HS-5 (cell line): ENCODE measurements around the gene FCN2.

Source experiments
- DNase-seq: peaks from one replicate; pipeline ENCODE4 v3.0.0-alpha.2; 2012; ENCODE audit warnings: low read depth

FCN2 gene

DNA sequence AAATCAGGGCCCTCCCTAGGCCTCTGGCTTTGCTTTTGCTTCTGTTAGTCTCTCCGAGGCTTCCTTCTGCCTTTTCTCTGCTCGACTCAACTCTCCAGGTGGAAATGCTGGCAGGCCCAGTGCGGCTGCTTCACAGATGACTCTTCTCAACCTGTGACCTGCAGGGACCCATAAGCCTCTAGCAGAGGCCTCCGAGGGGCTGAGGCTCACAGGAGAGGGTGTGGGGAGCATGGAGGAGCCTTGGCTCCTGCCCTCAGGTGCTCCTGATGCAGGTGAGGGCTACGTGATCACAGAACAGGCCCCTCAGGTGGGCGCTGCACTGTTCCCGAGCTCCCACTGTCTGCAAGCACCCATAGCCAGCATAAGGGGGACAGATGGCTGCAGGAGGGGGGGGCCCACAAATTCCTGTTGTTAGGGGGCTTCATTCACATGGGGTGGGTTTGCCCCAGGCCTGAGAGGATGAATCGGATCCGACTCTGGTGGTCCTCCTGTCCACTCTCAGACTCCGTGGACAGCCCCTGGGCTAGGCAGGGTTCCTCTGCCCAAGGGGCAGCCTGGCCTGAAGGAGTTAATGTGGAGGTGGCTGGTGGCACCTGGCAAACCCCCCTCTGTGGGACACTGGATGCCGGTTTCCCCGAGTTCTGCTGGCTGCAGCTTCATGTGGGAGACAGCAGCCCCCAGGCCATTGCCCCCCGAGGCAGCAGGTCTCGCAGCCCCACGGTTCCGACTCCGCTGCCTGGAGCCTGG, 10.9 kb upstream of the FCN2 start:
- DNase-seq = no peak

DNA sequence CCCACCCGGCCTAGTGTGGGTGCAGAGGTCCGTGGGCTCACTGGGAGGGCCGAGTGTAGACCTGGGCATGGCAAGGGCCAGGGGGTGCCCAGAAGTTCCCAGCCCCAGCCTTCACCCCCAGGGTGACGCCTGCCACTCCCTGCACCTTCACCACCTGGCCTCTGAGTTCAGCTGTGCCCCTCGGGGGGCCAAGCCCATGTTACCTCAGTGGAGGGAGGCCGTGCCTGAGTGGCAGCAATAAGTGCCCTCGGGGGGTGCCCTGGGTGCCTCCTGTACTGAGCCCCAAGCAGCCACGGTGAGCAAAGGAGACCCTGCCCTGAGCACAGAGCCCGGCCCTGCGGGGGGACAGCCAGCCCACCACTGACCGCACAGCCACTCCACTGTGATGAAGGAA, 10.3 kb upstream of the FCN2 start:
- no peak for DNase-seq

DNA sequence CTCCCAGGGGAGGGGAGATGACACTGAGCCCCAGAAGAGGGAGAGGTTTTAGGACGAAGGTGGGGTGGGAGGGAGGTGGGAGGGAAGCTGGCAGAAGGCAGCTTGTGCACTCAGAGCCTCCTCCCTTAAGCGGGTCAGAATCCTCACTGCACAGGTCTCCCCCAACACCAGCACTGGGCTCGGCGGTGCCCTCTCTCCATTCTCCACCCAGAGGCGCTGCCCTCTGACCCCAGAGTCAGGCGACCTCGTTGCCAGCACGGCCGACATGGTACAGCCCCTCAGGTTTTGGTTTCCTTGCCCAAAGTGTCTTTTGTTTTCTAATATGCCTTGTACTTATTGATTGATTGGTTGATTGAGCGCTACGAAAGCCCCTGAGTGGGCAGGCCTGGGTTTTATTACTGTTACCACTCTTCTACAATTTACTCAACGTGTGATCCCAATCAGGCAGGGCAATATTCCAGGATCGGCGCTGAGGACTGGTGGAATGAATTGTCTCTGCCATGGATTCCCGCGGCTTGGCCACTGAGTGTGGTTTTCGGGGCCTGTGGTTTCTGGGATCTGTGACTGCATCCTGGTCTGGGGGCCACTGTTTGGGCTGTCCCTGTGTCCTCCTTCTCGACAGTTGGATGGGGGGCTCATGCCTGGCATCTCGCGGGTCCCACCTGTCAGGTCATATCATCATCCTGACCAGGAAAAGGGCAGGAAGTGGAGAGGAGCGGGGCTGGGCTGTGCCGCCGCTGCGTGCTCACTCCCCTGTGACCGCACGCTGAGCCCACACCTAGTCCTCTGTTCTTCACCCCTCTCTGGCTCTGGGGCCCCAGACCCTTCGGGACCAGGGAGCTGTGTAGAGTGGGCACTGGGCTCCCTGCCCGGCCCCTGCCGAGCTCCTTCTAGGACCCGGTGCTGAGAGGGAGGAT, 9.6 kb upstream of the FCN2 start:
- DNase-seq = no peak

DNA sequence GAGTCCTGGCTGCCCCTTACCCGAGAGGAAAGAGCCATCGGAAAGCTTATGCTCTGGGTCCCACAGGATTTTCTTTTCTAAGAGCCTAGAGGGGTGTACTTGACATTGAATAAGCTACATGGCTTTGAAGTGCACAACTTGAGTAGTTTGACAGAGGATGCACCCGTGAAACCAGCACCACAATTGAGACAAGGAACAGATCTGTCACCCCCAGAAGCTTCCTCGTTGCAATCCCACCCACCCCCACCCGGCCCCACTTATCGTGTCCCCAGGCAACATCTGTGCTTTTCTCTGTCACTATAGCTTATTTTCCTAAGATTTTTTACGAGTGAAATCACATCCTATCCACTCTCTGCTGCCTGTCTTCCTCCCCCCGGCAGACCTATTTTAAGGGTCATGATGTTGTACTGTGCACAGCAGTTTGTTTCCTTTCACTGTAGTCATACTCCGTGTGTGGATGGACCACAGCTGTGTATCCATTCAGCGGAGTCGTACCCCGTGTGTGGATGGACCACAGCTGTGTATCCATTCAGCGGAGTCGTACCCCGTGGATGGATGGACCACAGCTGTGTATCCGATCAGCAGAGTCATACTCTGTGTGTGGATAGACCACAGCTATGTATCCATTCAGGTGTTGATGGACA, 8.8 kb upstream of the FCN2 start:
- no peak for DNase-seq

DNA sequence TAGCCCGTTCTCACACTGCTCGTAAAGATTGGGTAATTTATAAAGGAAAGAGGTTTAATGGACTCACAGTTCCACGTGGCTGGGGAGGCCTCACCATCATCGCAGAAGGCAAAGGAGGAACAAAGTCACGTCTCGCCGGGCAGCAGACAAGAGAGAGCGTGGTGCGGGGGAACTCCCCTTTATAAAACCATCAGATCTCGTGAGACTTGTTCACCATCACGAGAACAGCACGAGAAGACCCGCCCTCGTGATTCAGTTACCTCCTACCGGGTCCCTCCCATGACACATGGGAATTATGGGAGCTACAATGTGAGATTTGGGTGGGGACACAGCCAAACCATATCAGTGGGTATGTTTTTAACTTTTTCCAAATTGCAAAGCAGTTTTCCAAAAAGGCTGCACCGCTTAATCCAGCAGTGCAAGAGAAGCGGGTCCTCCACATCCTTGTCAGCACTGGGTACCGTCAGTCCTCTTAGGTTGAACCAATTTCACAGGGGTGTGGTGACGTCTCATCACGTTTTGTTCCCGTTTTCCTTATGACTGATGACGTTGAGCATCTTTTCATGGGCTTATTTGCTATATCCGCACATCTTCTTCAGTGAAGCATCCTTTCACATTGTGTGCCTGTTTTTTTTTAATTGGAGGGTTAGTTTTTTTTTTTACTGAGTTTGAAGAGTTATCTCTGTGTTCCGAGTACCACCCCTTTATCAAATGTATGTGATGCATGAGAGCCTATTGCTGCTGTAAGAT, 8.0 kb upstream of the FCN2 start:
- DNase-seq = no peak

DNA sequence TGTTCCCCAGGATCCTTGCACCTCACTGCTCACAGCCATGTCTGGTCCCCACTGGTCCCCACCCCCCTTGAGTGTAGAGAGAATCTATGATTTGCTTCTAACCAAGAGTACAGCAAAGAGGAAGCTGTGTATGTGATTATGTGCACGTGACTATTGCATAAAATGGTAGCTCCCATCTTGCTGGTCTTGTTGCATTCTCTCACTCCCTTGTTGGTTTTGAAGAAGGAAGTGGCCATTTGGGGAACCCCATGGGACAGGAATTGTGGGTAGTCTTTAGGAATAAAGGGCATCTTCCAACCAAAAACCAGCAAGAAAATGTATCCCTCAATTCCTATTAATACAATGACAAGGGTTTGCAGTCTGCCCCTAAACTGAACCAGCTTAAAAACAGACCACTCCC, 5.2 kb upstream of the FCN2 start:
- no peak for DNase-seq

DNA sequence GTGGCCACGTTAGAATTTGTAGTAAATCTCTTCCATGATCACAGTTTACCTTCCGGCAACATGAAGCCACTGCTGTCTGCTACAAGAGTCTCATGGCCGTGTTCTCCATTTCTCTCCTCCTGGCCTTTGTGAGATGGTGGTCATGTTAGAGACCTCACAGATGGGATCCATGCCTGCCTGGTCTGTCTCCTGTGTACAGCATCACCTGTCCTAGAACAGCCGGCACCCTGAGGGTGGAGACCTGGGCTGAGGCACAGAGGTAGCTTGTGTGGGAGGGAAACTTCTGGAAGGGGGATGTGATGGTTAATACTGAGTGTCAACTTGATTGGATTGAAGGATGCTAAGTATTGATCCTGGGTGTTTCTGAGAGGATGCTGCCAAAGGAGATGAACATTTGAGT, 3.1 kb upstream of the FCN2 start:
- DNase-seq = no peak

DNA sequence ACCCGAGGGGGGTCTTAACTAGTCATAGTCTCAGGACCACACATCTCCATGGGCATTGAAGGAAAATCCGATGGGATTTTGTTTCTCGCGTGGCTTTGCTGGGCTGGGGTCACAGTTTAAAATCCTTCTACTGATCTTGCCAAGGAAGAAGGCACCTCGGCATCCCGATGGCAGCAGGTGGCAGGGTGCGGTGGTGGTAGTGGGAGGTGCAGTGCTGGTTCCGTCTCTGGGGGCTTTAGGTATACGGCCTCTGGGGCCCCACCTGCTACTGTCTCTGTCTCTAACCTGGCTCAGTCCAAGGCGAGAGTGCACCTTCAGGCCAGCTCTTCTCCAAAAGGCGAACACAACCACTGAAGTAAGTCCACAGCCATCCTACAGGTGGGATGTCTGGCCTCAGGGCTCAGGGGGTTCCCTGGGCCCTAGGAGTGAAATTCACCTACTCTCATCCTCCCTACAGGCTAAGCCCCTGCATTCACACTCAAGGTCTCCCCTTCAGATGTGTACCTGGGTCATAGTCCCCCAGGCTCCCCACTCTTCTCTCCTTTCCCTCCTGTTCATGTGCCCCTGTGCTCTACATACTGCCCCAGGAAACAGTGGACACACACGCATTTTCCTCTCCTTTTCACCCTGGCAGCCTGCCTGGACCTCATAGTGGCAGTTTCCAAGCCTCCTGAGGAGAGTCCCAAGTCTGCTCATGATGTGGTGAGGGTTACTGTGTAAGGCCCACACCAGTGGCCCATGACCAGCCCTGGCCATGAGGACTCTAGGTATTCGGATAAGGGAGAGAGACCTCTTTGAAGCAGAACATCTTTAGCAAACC, 736 bp upstream of the FCN2 start:
- DNase-seq = no peak

DNA sequence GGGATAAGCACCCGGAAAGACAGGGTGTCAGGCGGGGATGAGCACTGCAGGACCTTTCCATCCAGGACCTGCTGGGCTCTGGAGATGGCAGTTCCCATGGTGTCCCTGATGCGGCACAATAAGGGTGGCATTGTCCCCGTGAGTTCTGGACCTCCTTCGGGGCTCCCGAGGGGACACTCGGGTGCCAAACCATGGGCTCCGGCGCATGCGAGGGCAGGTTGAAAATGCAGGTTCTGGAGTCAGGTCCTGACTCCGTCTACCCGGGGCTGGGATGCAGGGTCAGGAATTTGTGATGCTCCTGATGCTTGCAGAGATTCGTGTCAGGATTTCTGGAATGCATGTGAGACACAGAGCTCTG, 682 bp downstream of the FCN2 start:
- no peak for DNase-seq

DNA sequence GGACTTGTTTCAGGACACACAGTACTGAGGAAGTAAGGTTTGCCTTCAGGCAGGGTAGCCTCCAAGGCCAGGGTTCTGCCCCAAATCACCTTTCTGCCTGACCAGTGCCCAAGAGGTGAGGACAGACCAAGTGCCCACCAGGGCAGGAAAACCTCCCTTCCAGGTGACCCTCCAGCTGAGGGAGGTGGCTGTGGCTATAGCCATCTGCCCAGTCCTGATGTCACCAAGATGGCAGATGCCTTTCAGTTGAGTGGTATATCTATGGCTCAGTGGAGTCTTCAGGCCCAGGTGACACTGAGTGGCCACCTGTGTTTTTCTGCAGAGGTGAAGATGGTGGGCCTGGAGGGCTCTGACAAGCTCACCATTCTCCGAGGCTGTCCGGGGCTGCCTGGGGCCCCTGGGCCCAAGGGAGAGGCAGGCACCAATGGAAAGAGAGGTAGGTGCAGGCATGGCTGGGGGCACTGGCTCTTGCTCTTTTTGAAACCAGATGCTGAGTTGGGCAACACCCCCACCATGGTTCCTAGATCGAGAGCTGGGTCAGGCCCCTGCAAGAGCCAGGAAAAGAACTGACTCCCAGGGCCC, 1.7 kb downstream of the FCN2 start:
- DNase-seq = no peak

DNA sequence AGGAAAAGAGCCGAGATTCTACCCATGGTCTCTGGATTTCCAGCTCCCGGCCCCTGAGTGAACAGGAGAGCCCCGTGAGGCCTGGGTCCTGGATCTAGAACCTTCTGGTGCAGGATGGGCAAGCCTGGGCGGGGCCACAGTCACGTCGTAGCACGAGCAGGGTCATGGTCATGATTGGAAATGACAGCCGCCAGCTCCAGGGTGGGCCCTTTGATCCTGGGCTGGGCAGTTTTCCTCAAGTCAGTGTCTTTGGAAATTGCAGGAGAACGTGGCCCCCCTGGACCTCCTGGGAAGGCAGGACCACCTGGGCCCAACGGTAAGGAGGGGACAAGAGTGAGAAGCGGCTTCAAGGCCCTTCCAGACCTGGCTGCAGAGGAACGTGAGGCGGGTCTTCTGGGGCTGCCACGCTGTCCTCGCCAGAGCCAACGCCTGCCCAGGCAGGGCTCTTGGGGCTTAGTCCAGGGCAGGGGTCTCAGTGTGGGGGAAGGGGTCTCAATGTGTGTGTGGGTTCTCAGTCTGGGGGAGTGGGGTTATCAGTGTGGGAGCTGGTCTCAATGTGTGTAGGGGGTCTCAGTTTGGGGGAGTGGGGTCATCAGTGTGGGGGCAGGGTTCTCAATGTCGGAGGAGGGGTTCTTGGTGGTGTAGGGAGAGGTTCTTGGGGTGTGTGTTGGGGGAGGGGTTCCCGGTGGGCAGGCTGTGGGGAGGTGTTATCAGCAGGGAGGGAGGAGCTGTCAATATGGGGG, 2.6 kb downstream of the FCN2 start:
- no peak for DNase-seq

DNA sequence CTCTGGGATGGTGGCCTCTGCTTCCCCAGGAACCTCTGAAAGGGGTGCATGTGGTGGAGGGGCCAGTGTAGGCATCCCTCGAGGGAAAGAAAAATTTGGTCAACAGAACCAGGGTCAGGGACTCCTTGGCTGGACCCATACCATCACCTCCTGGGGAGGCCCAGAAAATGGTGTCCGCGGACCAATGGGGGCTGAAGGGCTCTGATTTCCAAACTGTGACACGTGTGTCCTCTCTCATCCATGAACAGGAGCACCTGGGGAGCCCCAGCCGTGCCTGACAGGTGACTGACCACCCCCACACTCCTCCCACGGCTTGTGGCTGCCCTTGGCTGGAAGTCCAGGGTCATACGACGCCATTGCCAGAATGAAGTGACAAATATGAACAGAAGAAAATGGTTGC, 3.9 kb downstream of the FCN2 start:
- no peak for DNase-seq

DNA sequence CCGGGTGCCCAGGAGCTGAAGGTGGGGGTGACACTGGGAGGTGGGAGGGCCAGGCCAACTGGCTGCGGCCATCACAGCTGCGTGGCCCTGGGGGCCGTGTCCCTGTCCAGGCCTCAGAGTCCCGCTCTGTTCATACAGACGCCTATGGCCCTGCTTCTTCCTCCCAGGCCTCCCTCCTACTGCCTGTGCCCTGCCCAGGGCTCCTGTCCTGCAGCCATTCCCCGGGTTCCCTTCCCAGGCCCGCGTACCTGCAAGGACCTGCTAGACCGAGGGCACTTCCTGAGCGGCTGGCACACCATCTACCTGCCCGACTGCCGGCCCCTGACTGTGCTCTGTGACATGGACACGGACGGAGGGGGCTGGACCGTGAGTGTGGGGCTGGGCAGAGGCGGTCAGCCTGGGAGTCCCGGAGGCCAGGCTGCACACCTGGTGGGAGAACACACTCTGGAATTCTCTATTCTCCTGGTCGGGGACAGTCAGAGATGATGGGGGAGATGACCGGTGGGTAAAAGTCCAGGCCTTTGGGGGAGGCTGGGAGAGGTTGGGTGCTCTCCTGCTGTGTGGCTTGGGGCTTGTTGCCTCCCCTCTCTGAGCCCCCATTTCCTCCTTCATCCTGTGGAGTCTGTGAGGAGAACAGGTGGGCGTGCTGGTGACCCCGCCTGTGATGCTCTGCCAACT, 4.5 kb downstream of the FCN2 start:
- no peak for DNase-seq

DNA sequence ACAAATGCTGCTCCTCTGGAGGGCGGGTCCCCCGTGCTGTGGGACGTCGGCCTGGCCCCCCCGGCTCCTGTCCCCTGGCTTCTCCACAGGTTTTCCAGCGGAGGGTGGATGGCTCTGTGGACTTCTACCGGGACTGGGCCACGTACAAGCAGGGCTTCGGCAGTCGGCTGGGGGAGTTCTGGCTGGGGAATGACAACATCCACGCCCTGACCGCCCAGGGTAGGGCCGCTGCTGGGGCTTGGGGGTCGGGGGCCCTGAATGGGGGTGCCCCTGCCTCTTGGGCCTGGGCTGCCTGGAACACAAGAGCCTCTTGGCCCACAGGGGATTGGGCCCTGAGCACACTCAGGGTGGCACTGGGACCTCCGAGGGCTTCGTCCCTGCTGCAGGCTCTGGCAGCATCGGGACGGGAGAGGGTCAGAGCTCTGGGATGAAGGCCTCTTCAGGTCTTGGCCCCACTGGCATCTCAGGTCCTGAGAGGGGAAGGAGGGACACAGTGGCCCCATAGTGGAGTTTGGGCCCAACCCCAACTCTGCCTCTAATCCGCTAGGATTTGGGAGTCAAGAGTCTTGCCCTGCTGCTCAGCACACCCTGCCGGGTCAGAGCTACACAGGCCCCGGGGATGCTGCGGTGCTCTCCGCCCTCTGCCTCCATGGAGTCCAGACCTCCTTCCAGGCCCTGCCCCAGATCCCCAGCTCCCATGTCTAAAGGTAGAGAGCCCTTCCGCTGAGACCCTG, 5.2 kb downstream of the FCN2 start:
- DNase-seq = no peak

DNA sequence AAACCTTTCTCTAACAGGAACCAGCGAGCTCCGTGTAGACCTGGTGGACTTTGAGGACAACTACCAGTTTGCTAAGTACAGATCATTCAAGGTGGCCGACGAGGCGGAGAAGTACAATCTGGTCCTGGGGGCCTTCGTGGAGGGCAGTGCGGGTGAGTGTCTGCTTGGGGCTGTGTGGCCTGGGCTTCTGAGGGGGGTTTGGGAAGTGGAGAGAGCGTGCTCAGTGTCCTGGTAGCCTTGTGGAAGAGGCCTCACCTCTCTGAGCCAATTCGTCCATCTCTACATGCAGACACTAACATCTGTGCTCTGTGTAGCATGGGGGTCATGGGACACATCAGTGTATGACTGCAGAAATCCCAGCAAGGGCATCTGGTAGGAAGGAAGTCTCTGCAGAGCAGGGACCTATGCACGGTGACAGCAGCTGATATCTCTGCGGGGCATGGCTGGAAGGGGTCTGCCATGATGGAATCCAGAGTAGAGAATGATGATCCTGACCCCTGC, 5.9 kb downstream of the FCN2 start:
- DNase-seq = no peak

DNA sequence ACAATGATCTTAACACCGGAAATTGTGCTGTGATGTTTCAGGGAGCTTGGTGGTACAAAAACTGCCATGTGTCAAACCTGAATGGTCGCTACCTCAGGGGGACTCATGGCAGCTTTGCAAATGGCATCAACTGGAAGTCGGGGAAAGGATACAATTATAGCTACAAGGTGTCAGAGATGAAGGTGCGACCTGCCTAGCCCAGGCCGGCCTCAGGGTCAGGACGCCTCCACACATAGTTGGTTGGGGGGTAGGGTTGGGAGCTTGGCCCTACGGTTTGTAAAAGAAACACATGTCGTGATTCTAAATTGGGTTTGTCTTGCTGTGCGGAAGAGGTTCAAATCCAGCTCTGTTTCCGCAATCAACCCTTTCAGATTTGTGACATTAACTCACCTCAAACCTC, 6.6 kb downstream of the FCN2 start:
- no peak for DNase-seq

DNA sequence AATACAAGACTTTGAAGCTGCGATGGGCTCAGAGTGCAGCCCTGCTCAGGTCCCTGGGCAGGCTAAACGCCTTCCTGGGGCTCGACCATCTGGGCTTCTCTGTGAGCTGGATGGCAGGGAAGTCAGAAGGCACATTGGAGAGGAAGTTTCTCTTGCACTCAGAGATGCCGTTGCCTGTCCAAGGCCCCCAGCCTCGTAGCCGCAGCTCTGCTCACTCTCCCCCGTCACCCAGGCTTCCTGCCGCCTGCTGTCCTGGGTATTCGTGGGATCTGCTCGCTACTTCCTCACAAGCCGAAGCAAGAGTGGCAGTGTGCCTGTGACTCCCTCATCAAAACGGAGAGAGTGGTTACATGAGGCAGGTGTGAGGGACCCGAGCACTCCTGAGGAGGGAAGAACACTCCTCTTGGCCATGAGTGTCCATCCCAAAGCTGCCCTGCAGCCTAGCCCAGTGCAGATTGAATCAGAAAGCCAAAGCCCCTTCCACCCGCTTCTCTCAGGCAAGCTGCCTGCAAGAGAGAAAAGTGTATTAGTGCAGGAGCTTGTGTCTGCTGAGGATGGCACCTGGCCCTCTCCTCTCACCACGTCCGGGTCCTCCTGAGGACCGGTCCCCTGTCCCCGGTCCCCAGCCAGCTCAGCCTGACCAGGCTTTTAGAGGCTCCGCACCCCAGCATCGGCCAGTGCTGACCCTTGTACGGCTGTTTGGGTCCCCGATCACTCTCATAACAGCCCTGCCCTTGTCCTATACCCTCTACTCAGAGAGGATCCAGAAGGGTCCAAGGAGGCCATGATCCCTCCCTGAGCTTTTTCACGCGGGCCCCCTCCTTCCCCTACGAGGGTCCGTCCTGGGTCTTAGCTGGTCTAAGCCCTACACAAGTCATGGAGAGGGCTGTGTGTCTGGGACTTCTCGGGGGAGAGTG, 7.3 kb downstream of the FCN2 start:
- DNase-seq = no peak
